Measurements from ENCODE around the gene EPB41L4A.

- TF ChIP-seq POLR2A (IDR thresholded peaks at IDR 0.05) (no peak), CTCF (IDR thresholded peaks at IDR 0.05) (no peak)
Measured at GRCh38 chr5:112254303-112254702, 164.8 kb downstream of the EPB41L4A start.

Data from adrenal gland (tissue), 5 donors.